EL (cell line): ENCODE measurements around the gene EMILIN3.

Experiments
- DNase-seq: peaks from one replicate; pipeline ENCODE4 v3.0.0-alpha.2; 2016

The EMILIN3 gene

DNA sequence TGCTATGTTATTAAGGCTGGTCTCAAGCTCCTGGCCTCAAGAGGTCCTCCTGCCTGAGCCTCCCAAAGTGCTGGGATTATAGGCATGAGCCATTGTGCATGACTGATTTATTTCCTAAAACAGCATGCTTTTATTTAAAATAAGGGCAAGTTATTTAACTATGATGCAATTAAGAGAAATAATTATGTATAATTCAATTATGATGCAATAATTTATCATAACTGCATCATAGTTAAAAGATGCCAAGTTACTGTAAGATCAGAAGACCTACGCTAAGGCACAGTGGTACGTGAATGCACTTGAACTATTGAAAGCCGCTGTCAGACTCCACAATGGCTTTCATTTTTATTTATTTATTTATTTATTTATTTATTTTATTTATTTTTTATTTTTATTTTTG is 24.3 kb upstream of the EMILIN3 start:
- DNase-seq, result no peak

DNA sequence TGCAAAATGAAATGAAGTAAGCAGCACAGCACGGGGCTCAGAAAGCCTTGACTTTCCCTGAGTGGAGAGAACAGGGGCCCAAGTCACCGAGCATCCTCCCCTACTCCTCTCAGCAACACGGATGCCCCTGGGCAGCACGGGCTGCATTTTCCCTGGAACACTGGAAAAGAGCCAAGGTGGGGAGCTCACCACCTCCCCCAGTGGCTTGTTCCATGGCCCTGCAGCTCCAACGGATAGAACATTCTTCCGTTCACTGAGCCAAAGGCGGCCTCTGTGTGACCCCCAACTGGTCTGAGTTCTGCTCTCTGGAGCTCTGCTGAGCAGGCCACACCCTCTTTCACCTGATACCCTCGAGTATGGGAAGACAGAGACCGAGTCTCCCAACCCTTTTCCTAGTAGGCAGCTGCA is 20.8 kb upstream of the EMILIN3 start:
- DNase-seq, result no peak

DNA sequence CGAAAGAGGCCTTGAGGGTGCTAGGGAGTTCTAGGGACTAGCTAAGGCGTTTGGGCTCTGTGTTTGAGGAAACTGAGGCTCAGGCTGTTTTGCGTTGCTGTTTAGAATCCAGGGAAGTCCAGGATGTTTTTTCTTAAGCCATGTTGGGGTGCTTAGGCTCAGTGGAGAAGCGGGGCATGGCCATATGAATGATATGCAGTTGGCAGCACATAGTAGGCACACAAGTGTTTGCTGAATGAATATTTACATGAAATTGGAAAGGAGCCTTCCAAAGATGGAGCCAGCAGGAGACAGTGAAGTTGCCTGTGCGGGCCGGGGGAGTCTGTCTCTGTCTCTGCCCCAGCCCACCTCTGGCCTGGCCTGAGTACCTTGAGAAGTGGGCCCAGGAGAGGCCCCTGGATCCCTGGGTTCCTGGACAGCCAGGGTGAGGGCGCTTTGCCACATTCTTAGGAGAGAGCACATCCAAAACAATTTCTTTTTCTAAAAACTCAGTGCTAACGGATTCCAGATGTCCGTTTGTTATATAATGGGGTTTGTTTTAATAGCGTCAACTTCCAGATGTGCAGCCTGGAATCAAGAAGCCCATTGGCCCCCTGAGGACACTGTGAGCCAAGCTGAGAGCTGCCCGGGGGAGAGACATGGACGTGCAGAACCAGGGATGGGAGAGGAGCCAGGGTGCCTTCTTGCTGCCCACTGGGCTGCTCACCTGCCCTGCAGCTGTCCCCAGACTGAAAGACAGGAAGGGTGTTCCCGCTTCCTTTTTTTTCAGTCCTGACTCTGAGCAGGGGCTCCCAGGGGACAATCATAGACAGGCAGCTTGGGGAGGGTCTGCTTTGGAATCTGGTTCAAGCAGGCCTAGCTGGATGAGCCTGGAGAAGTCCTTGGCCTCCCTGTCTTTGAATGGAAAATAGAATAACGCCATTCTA is 20.1 kb upstream of the EMILIN3 start:
- no peak for DNase-seq

DNA sequence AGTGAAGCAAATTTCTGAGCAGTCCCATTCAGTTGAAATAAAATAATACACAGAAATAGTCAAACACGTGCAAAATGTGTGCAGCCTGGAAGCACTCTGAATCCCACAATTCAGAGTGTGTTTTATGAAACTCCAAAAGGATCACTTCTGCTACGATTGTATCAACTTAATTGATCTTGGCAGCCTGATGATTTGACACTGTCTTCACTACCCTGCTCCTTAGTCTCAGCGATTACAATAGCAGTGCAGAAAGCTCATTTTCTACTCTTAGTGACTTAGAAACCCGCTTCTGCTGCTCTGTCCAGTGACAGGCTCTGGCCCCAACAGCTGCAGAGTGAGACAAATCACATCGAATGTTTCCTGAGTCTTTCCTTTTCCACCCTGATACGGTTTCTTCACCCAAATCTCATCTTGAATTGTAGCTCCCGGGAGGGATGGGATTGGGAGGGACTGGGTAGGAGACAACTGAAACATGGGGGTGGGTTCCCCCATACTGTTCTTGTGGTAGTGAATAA is 16.2 kb upstream of the EMILIN3 start:
- DNase-seq, result no peak

DNA sequence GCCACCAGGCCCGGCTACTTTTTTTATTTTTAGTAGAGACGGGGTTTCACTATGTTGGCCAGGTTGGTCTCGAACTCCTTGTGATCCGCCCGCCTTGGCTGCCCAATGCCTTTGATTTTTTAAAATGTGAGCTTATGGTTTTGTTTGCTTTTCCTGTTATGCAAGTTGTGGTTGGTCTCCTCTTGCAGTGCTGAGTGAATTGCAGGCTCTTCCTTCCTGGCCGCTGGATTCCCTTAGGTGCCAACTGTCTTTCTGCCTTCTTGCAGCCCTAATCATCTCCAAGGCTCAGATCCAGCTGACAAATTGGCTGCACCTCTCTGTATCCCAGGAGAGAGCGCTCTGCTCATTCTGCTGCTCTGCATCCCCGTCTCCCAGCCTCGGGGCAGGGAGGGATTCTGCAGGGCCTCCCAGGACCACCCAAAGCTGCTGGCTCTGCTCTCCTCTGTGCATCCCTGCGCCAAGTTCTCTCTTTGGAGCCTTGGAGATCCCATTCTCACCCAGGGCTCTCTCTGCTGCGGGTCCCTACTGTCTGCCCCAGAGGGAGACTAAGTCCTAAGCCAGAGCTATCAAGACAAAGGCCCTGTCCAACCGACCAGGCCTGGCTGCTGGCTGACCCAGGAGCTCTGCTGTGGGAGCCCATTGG is 14.1 kb upstream of the EMILIN3 start:
- no peak for DNase-seq

DNA sequence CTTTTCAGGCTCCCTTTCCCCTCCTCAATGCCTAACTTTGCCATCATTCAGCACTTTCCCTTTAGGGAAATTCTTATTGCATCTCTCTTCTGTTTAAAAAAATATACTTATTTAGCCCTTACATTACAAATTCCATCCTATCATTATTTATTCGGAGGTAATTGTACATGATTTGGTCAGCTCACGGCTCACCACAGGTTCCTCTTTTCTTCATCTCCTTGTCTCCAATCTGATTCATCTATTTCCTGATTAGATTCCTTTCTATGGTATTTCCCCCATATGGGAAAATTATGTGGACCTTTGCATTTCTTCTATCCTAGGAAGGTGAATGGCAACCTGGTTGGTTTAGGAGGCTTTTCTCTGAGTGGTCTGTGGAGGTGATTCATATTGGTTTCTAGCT is 12.9 kb upstream of the EMILIN3 start:
- no peak for DNase-seq

DNA sequence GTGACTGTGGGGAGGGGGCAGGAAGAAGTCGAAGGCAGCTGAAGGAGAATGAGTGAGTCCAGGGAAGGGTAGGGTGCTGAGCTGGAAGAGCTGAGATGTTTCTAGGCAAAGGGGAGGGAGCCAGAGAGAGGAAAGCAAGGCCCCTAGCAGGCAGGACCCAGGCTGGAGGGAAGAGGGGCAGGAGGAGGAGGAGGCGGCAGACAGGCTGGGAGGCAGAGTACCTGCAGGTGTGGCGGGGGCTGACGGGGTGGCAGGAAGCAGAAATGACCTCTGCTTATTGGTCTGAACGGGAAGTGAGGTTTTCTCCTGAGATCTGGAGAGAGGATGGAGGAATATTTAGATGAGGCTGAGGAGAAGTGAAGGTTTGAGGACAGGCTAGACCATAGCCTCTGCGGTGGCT is 10.7 kb upstream of the EMILIN3 start:
- DNase-seq, result no peak

DNA sequence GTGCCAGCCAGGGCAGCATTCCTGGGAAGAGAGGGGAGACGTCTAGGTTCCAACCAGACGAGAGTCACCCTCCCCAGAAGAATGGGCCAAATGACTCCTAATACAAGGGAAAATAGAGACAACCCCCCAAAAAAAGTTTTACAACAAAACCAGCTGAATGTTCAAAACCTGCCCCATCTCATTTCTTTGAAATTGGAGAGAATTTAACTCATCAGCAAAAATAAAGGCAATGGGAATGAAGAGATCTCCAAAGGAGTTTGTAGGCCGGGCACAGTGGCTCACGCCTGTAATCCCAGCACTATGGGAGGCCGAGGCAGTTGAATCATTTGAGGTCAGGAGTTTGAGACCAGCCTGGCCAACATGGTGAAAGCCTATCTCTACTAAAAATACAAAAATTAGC is 9.7 kb upstream of the EMILIN3 start:
- no peak for DNase-seq

DNA sequence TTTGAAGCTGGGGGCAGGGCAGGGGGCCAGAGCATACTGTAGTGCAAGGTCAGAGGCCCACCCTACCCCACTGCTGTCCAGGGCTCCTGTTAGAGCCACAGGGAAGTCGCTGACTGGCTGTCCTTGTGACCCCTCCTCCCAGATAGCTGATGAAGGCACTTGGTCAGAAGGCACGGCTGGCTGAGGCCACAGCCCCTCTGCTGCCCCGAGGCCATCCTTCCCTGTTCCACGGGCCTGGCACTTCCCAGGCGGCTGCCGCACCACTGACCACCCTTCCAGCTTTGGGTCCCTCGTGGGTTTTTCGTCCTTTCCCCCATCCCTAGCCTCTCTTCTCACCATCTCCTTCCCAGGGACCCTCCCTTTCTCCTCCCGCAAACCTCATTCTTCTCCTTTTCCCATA is 9.2 kb upstream of the EMILIN3 start:
- DNase-seq, result no peak

DNA sequence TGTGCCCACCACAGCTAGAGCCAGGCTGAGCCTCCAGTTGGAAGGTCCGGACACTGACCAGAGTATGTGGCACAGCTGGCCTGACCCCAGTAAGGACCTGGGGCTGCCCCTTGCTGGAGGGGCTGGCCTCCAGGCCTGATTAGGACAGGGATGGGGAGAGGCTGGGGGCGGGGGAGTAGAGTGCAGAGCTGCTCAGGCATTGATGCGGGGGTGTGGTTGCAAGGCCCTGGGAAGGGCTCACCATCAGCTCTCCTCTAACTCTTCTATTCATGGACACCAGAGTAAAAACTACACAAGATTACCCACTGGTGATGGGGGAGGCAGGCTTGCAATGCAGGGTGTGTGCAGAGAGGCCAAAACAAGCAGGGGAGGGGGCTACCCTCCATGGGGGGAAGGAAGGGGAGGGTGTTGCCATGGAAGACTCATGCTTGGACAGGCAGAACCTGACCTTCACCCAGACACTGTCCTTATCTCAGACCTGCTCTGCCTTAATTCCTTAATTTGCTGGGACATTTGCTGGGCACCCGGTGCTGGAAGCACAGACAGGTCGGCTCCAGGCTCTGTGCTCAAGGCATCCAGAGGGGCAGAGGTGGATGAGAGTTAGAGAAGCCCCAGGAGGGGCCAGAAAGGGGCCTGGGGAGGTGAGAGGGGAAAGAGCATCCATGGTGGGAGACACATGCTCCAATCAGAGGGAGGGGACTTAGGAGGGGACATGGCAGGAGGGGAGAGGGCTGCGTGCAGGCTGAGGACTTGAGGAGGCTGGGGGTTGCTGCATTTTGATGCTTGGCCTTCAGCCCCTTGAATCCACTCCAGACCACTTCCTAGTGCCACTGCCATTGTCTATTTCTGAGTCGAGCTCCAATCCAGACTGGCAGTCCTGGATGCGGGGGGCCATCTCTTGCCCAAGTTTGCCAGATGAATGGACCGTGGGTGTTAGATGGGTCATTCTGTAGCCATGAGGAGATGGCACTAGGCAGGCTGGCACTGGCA is 7.6 kb upstream of the EMILIN3 start:
- no peak for DNase-seq

DNA sequence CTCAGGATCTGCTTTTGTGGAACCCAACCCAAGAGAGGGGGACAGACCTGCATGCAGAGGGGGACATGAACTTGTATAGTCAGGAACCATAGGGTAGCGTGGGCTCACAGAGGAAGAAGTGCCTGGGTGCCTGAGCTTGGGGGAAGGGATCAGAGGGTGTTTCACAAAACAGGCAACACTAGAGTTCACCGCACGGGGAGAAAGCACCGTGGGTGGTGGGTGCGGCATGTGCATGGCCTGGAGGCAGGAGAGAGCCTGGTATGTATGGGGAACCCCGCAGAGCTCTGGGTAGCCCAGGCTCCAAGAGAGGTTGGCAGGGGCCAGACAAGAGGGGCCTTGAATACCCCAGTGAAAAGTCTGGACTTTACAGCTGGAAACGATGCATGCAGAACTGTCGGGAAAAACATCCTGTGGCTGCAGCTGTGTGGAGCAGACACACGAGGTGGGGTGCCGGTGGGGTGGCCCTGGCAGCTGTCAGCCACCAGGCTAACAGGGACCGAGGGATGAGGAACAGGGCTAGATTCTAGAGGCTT is 6.7 kb upstream of the EMILIN3 start:
- DNase-seq, result no peak

DNA sequence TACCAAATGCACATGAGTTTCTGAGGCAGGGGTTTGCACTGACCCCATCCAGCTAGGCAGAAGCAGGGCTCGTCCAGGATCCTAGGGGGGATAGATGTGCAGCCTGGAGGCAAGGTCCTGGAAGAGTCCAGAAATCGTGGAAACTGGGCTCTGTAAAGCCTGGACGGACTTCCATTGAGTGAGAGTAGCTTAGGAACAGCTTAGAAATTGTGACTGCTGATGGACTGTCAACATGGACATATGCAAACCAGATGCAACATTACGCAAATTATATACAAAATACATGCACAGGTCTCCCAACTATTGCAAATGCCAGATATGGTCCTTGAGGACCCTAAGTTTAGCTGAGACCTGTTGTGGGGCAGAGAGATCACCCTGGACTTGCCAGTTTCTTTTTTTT is 4.8 kb upstream of the EMILIN3 start:
- DNase-seq, result no peak

DNA sequence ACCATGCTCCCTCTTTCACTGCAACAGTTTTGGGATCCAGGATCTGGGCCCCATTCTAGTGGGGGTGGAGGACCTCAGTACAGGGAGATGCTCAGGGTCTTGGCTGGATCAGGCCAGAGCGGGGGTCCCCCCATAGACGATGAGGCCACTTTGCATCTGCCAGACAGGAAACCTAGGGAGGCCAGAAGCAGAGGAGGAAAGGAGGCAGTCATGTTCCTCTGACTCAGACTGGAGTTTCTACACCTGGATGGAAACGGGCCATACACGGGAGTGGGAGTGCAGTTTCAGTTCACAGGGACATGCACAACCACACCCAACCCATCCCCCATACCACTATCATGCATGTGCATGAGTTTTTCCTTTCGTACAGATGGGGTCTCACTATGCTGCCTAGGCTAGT is 3.6 kb upstream of the EMILIN3 start:
- no peak for DNase-seq

DNA sequence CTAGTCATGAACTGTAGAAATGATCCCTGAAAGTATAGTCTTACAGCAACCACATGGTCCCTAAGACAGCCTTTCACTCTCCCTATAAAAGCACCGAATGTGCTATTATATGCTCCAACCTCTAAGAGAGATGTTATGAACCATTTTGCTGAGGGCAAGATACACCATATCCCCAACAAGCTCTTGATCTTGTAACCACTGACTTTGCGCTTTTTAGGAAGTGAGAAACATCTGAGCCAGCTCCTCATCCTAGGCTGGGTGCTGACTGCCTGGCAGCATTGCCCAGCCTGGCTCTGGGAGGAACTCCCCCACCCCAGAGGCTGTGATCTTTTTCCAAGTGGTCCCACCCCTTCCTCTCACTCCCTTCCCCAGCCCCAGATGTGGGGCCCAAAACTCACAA is 3.1 kb upstream of the EMILIN3 start:
- no peak for DNase-seq

DNA sequence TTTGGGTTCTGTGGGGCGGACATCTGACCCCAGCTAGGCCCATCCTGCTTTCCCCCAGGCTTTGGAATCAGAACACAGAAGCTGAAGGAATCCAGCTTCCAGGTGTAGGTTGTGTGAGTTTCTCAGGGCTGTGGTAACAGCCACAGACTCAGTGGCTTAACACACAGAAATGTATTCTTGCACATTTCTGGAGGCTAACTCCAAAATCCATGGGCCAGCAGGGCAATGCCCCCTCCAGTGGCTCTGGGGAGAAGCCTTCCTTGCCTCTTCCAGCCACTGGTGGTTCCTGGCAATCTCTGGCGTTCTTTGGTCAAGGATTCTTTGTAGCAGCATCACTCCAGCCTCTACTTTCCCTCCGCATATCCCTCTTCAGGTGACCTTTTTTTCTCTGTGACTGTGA is 1.3 kb upstream of the EMILIN3 start:
- no peak for DNase-seq

DNA sequence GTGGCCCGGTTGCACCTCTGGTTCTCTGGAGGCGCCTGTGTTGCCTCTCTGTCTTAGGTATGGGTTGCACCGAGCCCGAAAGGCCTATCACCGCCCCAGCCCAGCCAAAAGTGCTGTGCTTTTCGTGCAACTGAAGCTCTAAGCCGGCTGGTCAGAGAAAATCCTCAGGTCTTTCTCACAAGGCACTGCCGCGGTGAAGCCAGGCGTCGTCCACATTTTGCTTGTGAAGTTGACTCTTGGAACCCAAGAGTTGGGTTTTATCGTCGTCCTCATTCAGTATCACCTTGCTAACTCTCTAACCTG is 726 bp upstream of the EMILIN3 start:
- DNase-seq, result no peak

DNA sequence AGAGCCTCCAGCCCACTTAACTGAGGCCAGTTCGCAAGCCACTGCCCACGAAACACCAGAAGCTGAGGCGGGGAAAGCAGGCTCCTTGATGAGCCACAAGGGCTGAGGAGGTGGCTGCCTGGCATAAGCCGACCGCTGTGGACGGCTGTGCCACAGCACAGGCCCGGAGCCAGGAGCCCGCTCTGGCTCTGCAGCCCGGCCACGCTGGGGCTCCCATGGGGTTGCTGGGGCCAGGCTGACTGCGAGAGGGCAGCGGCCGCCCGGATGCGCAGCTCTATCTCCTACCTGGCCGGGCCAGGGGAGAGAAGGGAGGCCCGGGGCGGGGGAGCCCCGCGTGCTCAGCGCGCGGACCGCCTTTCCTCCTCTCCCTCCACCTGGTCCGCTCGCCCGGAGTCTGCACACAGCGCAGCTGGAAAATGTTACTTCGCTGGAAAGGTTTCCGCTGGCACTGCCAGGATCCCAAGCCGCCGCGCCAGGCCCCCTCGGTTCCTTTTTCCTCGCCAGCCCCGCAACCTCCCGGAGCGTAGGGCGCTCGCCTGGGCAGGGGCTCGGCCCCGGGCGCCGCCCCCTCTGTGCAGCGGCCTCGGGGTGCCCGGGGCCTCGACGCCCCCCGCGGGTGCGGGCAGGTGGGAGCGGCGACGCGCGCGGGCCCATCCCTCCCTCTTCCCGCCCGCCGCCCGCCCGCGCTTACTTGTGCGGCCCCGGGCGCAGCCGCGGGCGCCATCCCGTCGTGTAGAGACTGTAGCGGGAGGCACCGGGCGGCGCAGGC is 657 bp downstream of the EMILIN3 start:
- no peak for DNase-seq

DNA sequence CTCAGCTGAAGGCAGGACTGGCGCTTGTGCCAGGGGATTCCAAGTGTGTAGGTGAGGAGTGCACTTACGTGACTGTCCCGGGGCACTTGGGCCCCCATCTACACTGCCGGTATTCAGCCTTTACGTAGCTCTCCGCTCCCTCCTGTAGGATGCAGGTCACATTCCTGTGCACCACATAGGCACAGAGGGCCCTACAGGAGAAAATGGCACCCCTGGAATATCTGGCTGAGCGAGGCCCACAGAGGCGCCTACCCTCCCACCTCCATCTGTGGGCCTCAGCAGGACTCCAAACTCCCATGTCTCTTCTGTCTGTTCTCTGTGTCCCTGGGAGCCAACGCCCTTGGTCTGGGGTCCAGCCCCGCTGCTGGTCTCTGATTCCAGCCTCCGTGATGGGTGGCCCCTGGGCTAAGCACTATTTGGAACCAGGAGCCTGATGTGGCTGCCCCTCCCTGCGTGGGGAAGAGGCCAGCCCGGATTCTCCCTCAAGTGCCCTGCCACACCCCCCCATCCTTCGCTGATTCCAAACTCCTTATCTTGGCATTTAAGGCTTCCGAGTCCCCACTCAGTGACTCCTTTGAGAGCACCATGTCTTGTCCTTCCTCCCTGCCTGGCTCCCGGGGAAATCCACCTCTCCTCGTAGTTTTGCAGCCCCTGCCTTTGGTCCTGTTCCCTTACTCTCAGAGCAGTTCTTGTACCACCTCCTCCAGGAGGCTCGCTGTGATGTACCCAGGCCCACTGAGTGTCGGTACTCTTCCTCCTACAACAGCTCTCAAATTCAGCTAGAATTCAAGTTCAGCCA is 1.5 kb downstream of the EMILIN3 start:
- no peak for DNase-seq

DNA sequence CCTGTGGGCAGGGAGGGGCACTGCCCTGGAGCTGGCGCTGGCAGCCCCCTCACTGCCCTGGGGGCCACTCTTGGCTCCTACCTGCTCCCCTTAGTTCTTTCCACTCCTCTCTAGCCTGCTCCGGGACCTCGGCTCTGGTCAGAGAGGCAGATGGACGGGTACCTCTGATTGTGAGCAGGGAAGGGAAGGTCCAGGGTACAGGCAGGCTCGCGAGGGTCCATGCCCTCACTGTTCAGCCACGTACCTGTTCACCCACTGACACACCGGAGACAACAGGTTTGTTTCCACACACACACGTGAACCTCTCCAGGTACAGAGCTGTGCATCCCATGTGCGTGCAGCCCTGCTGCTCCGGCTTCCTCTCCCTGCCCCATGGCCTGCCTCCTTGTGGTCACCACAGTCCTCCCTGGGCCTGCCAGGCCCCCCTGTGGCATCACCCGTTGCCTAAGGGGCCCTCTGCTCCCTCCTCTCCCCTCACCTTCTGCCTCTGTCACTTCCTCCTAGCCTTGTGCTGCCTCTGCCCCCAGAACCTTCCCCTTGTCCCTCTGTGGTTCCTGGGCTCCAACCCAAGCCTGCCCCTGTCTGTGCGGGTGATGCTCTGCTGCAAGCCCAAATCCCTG is 2.3 kb downstream of the EMILIN3 start:
- DNase-seq, result no peak

DNA sequence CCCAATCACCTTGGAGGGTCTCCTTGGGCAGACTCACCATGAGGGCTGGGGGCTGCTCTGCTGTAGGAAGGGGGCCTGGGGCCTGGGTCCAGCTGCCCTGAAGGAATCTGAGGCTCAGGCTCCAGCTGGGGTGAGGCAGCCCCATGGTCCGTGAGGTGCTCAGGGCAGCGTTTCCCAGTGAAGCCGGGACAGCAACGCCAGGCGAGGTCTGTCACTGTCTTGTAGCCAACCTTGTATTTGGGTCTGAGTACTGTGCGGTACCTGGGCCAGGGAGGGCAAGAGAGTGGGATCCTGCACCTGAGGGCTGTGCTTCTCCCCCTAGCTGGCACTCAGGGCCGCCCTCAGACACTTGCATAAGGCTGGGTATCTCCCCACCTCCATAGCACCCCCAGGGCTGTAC is 3.0 kb downstream of the EMILIN3 start:
- DNase-seq, result no peak

DNA sequence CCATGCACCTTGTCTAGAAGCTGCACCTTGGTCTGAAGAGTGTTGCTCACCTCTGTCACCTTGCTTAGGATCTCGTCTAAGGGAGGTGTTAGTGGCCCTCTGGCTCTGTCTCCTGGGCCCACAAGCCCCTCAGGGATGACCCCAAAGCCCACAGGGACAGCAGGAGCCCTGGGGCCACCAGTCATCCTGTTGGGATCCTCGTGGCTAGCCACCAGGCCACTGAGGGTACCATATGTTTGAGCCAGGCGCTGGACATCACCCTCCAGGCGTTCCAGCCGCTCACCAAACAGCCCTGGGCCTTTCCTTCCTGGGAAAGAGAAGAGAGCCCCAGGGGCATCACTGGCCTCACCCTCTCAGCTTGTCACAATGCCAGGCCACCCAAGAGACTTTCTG is 3.9 kb downstream of the EMILIN3 start:
- no peak for DNase-seq
